ENCODE results near the gene IL17RC.

GRCh38 chr3:9951962-9952805, 35.3 kb downstream of the IL17RC start, which contains the start of gene PRRT3:
- TF ChIP-seq CTCF (conservative IDR thresholded peaks at IDR 0.05) (no peak), EZH2 (IDR thresholded peaks at IDR 0.05; ENCODE audit: low read depth) (no peak)

All from PC-9 (cell line).